ENCODE results near the gene UGT2B17.

UGT2B17 gene

DNA sequence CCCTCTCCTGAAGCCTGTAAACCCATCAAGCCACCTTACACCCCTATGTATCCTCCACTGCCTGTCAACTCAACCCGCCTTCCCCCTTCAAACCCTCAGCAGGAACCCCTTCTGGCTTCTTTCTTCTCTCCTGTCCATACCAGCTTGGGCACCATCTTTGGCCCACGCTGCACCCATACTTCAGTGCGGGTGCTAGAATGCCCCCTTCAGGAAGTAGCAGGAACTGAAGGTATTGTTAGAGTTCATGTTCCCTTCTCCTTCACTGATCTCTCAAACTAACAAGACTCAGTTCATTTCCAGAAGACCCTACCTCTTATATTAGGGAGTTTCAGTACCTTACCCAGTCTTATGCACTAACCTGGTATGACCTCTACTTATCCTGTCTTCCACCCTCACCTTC lies 1.5 kb upstream of the UGT2B17 start:
- TF ChIP-seq, protein P1, sequence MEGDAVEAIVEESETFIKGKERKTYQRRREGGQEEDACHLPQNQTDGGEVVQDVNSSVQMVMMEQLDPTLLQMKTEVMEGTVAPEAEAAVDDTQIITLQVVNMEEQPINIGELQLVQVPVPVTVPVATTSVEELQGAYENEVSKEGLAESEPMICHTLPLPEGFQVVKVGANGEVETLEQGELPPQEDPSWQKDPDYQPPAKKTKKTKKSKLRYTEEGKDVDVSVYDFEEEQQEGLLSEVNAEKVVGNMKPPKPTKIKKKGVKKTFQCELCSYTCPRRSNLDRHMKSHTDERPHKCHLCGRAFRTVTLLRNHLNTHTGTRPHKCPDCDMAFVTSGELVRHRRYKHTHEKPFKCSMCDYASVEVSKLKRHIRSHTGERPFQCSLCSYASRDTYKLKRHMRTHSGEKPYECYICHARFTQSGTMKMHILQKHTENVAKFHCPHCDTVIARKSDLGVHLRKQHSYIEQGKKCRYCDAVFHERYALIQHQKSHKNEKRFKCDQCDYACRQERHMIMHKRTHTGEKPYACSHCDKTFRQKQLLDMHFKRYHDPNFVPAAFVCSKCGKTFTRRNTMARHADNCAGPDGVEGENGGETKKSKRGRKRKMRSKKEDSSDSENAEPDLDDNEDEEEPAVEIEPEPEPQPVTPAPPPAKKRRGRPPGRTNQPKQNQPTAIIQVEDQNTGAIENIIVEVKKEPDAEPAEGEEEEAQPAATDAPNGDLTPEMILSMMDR (IDR thresholded peaks at IDR 0.05) = no peak

DNA sequence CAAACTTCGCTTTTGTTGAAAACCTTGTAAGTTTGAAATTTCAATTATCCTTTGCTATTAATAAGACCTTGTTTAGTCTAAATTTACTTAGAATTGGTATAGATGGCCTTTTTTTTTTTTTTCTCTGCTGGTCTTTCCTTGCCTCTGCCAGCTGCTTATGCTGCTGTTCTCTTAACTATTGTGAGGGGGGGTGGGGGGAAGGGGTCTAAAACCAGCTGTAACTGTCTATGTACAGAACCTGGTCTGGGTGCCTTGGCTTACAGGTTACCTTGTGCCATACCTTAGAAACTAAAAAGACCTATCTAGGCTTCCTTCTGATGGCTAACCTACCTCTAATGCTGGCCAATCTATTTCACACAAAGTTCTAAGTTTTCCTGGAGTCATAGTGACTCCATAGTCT lies 1.0 kb downstream of the UGT2B17 start:
- TF ChIP-seq, protein P1 (IDR thresholded peaks at IDR 0.05) = no peak

DNA sequence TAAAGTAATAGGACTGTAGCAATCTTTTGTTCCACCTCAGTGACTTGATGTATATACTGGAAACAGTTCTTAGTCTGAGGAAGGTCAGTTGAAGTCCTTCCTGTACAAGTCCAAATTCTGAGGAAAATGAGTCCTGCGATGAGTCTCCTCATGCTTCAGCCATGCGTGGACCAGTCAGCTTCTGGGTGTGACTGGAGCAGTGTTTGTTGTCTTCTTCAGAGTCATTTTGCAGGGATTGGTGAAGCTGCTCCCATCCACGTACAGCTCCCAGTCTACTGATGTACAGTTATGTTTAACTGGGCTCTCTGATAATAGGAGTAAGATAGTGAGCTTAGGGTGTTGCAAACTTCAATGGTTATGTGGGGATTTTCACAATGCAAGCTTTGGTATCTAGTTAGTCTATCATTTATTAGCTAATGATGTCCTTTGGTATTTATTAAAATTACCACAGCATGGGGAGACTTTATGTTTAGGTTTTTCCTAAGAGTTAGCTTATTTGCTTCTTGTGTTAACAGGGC lies 3.4 kb downstream of the UGT2B17 start:
- TF ChIP-seq, protein P1 (IDR thresholded peaks at IDR 0.05) = no peak

GRCh38 chr4:68570122-68570507 lies 6.0 kb downstream of the UGT2B17 start:
- TF ChIP-seq, protein P1 (IDR thresholded peaks at IDR 0.05) = no peak

- TF ChIP-seq, protein P1 (IDR thresholded peaks at IDR 0.05) = no peak
Measured at GRCh38 chr4:68569466-68570121, 6.5 kb downstream of the UGT2B17 start.

- TF ChIP-seq, protein P1 (IDR thresholded peaks at IDR 0.05) = no peak
Measured at GRCh38 chr4:68536375-68536774, 39.7 kb downstream of the UGT2B17 start.

DNA sequence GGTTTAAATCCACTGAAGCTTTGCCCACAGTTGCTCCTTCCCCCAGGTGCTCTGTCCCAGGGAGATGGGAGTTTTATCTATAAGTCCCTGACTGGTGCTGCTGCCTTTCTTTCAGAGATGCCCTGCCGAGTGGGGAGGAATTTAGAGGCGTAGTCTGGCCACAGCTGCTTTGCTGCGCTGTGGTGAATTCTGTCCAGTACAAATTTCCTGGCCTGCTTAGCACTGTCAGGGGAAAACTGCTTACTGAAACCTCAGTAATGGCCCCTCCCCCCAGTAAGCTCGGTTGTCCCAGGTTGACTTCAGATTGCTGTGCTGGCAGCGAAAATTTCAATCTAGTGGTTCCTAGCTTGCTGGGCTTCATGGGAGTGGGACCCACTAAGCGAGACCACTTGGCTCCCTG lies 40.1 kb downstream of the UGT2B17 start:
- TF ChIP-seq, protein P1 (IDR thresholded peaks at IDR 0.05) = no peak

DNA sequence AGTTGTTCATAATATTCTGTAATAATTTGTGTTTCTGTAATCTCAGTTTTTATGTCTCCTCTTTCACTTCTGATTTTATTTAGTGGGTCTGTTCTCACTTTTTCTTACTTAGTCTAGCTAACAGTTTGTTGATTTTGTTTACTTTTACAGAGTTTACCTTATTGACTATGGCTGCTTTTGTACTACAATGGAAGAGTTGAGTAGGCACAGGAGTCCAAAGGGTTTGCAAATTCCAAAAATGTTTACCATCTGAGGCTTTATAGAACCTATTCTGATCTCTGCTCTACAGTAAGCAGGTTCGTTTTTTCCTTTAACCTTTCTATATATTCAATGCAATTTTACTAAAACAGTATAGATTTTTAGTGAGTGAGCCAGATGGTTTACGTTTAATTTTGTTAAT lies 55.1 kb downstream of the UGT2B17 start:
- TF ChIP-seq, protein P1 (IDR thresholded peaks at IDR 0.05) = no peak
